WTC11 (cell line): ENCODE measurements around the gene FOXP1. TPM values are rescaled to one million over a fixed set of nuclear protein-coding genes. Genes with fewer than 3 reads are reported as not detected.

ENCODE experiments used
- ATAC-seq: fragments of 200-7000 bp; cut with Tn5 transposase; 2 replicates; pipeline ENCODE4 v1.10.0; 2021; ENCODE audit warnings: mild to moderate bottlenecking, moderate library complexity
- CTCF ChIA-PET: fragments of 300-600 bp; sonication (Branson Sonifier 250); formaldehyde crosslinking; loops from one replicate; lab custom pipeline; 2021; ENCODE audit warnings: antibody characterized with exemption; lab: Charles Lee
- POLR2A ChIA-PET: fragments of 350-600 bp; sonication (Branson Sonifier 250); formaldehyde crosslinking; loops from one replicate; lab custom pipeline; 2021; ENCODE audit warnings: antibody characterized with exemption; lab: Charles Lee
- DNase-seq: peaks from one replicate; pipeline ENCODE4 v3.0.0; 2021; ENCODE audit warnings: low spot score
- H3K27ac Mint-ChIP-seq: 2 replicates; pipeline ENCODE4 v1.8.0; 2021; ENCODE audit warnings: mixed read lengths
- H3K27me3 Mint-ChIP-seq: 2 replicates; pipeline ENCODE4 v1.8.0; 2021; ENCODE audit warnings: low read depth, mild to moderate bottlenecking, moderate library complexity, mixed read lengths
- H3K36me3 Mint-ChIP-seq: 2 replicates; pipeline ENCODE4 v1.8.0; 2021; ENCODE audit warnings: mixed read lengths
- H3K4me1 Mint-ChIP-seq: 2 replicates; pipeline ENCODE4 v1.8.0; 2022; ENCODE audit warnings: mixed read lengths
- H3K4me3 Mint-ChIP-seq: 2 replicates; pipeline ENCODE4 v1.8.0; 2021; ENCODE audit warnings: mild to moderate bottlenecking, moderate library complexity, mixed read lengths
- H3K9me3 Mint-ChIP-seq: 2 replicates; pipeline ENCODE4 v1.8.0; 2021; ENCODE audit warnings: mixed read lengths
- CBFB ChIP-seq: sonication (generic); formaldehyde crosslinking; IDR thresholded peaks from 2 replicates; pipeline ENCODE4 v1.8.1; 2022; ENCODE audit warnings: mild to moderate bottlenecking, low read depth, missing genetic modification reagents
- E2F1 ChIP-seq: sonication (generic); formaldehyde crosslinking; IDR thresholded peaks from 2 replicates; pipeline ENCODE4 v1.8.0; 2022; ENCODE audit warnings: mild to moderate bottlenecking, missing genetic modification reagents
- FOXP1 ChIP-seq: sonication (generic); formaldehyde crosslinking; IDR thresholded peaks from 2 replicates; pipeline ENCODE4 v1.8.0; 2022; ENCODE audit warnings: missing genetic modification reagents, mild to moderate bottlenecking, moderate library complexity, borderline replicate concordance
- NFYB ChIP-seq: sonication (generic); formaldehyde crosslinking; conservative IDR thresholded peaks from 2 replicates; pipeline ENCODE4 v1.8.0; 2022; ENCODE audit warnings: low read depth, missing genetic modification reagents
- RORB ChIP-seq: fragments of 250-450 bp; sonication (Bioruptor Pico); IDR thresholded peaks from 2 replicates; pipeline ENCODE4 v1.9.0; 2021; ENCODE audit warnings: mild to moderate bottlenecking
- SMAD4 ChIP-seq: sonication (generic); formaldehyde crosslinking; IDR thresholded peaks from 2 replicates; pipeline ENCODE4 v1.8.0; 2022; ENCODE audit warnings: mild to moderate bottlenecking, missing genetic modification reagents
- STAT6 ChIP-seq: sonication (generic); formaldehyde crosslinking; conservative IDR thresholded peaks from 2 replicates; pipeline ENCODE4 v1.8.1; 2023; ENCODE audit warnings: mild to moderate bottlenecking, low read depth, missing genetic modification reagents, moderate library complexity
- TCF7 ChIP-seq: sonication (generic); formaldehyde crosslinking; IDR thresholded peaks from 2 replicates; pipeline ENCODE4 v1.8.0; 2022; ENCODE audit warnings: mild to moderate bottlenecking, low read depth, missing genetic modification reagents, moderate library complexity
- TEAD1 ChIP-seq: sonication (generic); formaldehyde crosslinking; IDR thresholded peaks from 2 replicates; pipeline ENCODE4 v1.8.0; 2022; ENCODE audit warnings: mild to moderate bottlenecking, missing genetic modification reagents
- USF1 ChIP-seq: sonication (generic); formaldehyde crosslinking; IDR thresholded peaks from 2 replicates; pipeline ENCODE4 v1.8.0; 2022; ENCODE audit warnings: mild to moderate bottlenecking, missing genetic modification reagents
- ZBTB43 ChIP-seq: sonication (generic); formaldehyde crosslinking; IDR thresholded peaks from 2 replicates; pipeline ENCODE4 v1.8.1; 2023; ENCODE audit warnings: mild to moderate bottlenecking, missing genetic modification reagents
- ZNF416 ChIP-seq: fragments of 250-450 bp; sonication (Bioruptor Pico); IDR thresholded peaks from 2 replicates; pipeline ENCODE4 v1.9.0; 2021; ENCODE audit warnings: mild to moderate bottlenecking, inconsistent platforms
- ZNF425 ChIP-seq: fragments of 250-450 bp; sonication (Bioruptor Pico); conservative IDR thresholded peaks from 2 replicates; pipeline ENCODE4 v1.9.0; 2021; ENCODE audit warnings: mild to moderate bottlenecking
- total RNA-seq: library from RNA; stranded (reverse); gene quantifications from 3 replicates; pipeline ENCODE4 v1.2.3, GENCODE V29; 2021
- TF ChIP-seq, protein P1 (sequence below): sonication (generic); formaldehyde crosslinking; IDR thresholded peaks from 2 replicates; pipeline ENCODE4 v1.8.1; 2023; ENCODE audit warnings: mild to moderate bottlenecking, missing genetic modification reagents, moderate library complexity
- TF ChIP-seq, protein P2 (sequence below): sonication (generic); formaldehyde crosslinking; IDR thresholded peaks from 2 replicates; pipeline ENCODE4 v1.8.0; 2023; ENCODE audit warnings: missing genetic modification reagents, mild to moderate bottlenecking, borderline replicate concordance
- TF ChIP-seq, protein P3 (sequence below): fragments of 250-450 bp; sonication (Bioruptor Pico); IDR thresholded peaks from 2 replicates; pipeline ENCODE4 v2.1.2; 2022; ENCODE audit warnings: mild to moderate bottlenecking, moderate library complexity
- TF ChIP-seq, protein P4 (sequence below): sonication (generic); formaldehyde crosslinking; IDR thresholded peaks from 2 replicates; pipeline ENCODE4 v1.8.0; 2023; ENCODE audit warnings: missing genetic modification reagents

Gene FOXP1
- total RNA-seq, 1 experiment from 2014 or later, result 25.8 TPM

DNA sequence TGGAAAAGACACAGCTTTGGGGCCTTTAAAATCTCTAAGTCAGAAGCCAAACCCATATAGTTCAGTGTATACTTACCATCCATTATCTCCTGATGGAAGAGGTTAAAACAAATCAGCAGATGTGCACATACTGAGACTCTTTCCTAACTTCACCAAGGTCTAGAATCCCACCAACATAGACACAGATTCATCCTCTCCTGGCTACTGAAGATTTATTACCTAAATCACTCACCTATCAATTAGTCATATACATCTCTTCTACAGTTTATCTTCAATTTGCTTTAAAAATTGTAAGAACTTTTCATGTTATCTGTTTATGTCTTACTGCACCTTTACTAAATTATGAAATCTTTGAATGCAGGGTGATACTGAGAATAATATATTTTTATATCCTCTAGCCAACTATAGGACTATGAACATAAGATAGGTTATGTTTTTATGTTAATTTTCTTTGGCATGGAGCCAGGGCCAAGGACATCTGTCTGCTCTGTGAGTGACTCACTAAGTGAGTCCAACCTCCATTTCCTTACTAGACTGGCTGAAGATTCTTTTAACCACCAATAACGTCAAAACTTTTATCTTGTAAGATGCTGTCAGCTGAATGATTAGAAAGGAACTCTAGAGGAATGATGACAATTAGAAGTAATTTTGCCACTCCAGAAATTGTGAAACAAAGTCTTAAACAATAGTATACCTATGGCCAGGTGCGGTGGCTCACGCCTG is 397.6 kb downstream of the FOXP1 start (continued):
- TF ChIP-seq ZBTB43 (CRISPR knock-in tag) (no peak), TCF7 (CRISPR knock-in tag) (no peak), CBFB (CRISPR knock-in tag) (no peak)
- TF ChIP-seq, protein P1, sequence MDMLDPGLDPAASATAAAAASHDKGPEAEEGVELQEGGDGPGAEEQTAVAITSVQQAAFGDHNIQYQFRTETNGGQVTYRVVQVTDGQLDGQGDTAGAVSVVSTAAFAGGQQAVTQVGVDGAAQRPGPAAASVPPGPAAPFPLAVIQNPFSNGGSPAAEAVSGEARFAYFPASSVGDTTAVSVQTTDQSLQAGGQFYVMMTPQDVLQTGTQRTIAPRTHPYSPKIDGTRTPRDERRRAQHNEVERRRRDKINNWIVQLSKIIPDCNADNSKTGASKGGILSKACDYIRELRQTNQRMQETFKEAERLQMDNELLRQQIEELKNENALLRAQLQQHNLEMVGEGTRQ, result no peak
- TF ChIP-seq, protein P2, sequence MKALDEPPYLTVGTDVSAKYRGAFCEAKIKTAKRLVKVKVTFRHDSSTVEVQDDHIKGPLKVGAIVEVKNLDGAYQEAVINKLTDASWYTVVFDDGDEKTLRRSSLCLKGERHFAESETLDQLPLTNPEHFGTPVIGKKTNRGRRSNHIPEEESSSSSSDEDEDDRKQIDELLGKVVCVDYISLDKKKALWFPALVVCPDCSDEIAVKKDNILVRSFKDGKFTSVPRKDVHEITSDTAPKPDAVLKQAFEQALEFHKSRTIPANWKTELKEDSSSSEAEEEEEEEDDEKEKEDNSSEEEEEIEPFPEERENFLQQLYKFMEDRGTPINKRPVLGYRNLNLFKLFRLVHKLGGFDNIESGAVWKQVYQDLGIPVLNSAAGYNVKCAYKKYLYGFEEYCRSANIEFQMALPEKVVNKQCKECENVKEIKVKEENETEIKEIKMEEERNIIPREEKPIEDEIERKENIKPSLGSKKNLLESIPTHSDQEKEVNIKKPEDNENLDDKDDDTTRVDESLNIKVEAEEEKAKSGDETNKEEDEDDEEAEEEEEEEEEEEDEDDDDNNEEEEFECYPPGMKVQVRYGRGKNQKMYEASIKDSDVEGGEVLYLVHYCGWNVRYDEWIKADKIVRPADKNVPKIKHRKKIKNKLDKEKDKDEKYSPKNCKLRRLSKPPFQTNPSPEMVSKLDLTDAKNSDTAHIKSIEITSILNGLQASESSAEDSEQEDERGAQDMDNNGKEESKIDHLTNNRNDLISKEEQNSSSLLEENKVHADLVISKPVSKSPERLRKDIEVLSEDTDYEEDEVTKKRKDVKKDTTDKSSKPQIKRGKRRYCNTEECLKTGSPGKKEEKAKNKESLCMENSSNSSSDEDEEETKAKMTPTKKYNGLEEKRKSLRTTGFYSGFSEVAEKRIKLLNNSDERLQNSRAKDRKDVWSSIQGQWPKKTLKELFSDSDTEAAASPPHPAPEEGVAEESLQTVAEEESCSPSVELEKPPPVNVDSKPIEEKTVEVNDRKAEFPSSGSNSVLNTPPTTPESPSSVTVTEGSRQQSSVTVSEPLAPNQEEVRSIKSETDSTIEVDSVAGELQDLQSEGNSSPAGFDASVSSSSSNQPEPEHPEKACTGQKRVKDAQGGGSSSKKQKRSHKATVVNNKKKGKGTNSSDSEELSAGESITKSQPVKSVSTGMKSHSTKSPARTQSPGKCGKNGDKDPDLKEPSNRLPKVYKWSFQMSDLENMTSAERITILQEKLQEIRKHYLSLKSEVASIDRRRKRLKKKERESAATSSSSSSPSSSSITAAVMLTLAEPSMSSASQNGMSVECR (CRISPR knock-in tag), result no peak

DNA sequence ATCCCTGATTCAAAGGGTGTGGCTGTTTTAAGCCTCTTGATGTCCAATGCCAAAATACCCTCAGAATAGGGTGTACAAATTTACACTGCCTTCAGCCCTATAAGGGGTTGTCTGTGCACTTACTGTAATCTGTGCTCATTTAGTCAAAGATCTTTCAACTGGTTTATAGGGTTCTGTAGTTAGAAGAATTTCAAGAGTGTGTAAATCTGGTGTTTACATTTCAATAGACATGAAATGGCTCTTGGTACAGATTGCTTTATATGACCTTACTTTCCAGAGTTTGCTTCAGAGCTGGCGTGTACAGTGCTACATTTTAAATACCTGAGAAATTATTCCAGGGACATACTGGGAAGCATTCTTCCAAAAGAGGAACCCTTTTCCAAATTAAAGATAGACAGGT is 399.3 kb downstream of the FOXP1 start:
- ChIA-PET CTCF (no interaction called here), POLR2A (no interaction called here)
- DNase-seq (no peak), ATAC-seq (no peak)
- H3K27ac Mint-ChIP-seq, result no peak overlapping the region
- TF ChIP-seq CBFB (CRISPR knock-in tag) (no peak), RORB (no peak), SMAD4 (CRISPR knock-in tag) (no peak), FOXP1 (no peak), E2F1 (no peak), NFYB (CRISPR knock-in tag) (no peak), ZNF416 (CRISPR knock-in tag) (no peak), TEAD1 (no peak), ZNF425 (CRISPR knock-in tag) (no peak), STAT6 (CRISPR knock-in tag) (no peak), USF1 (CRISPR knock-in tag) (no peak)
- TF ChIP-seq, protein P3, sequence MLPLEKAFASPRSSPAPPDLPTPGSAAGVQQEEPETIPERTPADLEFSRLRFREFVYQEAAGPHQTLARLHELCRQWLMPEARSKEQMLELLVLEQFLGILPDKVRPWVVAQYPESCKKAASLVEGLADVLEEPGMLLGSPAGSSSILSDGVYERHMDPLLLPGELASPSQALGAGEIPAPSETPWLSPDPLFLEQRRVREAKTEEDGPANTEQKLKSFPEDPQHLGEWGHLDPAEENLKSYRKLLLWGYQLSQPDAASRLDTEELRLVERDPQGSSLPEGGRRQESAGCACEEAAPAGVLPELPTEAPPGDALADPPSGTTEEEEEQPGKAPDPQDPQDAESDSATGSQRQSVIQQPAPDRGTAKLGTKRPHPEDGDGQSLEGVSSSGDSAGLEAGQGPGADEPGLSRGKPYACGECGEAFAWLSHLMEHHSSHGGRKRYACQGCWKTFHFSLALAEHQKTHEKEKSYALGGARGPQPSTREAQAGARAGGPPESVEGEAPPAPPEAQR (CRISPR knock-in tag), result no peak
- TF ChIP-seq, protein P4, sequence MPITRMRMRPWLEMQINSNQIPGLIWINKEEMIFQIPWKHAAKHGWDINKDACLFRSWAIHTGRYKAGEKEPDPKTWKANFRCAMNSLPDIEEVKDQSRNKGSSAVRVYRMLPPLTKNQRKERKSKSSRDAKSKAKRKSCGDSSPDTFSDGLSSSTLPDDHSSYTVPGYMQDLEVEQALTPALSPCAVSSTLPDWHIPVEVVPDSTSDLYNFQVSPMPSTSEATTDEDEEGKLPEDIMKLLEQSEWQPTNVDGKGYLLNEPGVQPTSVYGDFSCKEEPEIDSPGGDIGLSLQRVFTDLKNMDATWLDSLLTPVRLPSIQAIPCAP (CRISPR knock-in tag), result no peak
- no peaks in the 10 kb centered on the region for H3K27me3 Mint-ChIP-seq
- no peaks in the 10 kb centered on the region for H3K36me3 Mint-ChIP-seq
- H3K9me3 Mint-ChIP-seq, result no peaks in the 10 kb centered on the region
- H3K4me1 Mint-ChIP-seq, result peaks cover 23% of the 10 kb centered on the region
- H3K4me3 Mint-ChIP-seq, result no peak overlapping the region
